HG03460 (cell line): ENCODE measurements around the gene C9orf78.

Source experiments
- ATAC-seq: cut with Tn5 transposase; IDR thresholded peaks from one replicate; pipeline ENCODE4 v1.9.1; 2021; ENCODE audit not compliant: unreplicated experiment

The C9orf78 gene

DNA sequence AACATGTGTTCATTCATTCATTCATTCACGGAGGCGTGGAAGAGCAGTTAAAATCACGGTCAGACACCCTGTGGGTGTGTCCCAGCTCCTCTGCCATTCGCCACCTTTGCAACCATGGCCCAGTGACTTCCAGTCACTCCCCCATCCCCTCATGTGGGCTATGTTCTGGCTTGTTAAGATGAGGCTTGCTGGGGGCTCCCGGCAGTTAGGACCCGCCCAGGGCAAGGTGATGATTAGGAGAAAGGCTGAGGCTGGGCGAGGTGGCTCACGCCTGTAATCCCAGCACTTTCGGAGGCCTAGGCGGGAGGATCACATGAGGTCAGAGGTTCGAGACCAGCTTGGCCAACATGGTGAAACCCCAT is 57.3 kb downstream of the C9orf78 start:
- no peak for ATAC-seq
